ENCODE measurements around the gene CCM2.
"Not testable (repeated sequence)": the region's sequence is repeated elsewhere in the genome, so short reads cannot be mapped to it uniquely, and the experiment has no call there.

CCM2 gene

GRCh38 chr7:45105588-45106188 is 105.7 kb downstream of the CCM2 start:
- no peak for DNase-seq

DNA sequence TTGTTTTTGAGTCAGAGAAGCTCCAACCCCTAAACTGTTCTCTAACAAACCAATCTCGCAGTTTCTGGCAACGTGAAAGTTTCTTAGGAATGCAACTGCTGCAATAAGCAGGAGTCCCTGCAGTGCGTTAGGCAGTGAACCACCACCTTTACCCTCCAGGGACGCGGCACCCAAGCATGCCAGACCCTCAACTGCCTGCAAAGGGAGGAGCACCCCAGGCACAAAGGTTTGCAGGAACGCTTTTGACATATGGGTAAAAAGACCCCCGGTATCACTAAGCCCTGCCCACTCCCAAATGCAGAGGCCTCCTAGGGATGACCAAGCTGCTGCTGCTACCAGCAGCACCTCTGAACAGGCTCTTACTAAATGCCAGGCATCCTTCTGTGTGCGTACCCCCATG is 106.8 kb downstream of the CCM2 start:
- no peak for DNase-seq

- no peak for DNase-seq
Measured at GRCh38 chr7:45107356-45107755, 107.4 kb downstream of the CCM2 start.

GRCh38 chr7:45108863-45109262 is 108.9 kb downstream of the CCM2 start:
- DNase-seq, result no peak

DNA sequence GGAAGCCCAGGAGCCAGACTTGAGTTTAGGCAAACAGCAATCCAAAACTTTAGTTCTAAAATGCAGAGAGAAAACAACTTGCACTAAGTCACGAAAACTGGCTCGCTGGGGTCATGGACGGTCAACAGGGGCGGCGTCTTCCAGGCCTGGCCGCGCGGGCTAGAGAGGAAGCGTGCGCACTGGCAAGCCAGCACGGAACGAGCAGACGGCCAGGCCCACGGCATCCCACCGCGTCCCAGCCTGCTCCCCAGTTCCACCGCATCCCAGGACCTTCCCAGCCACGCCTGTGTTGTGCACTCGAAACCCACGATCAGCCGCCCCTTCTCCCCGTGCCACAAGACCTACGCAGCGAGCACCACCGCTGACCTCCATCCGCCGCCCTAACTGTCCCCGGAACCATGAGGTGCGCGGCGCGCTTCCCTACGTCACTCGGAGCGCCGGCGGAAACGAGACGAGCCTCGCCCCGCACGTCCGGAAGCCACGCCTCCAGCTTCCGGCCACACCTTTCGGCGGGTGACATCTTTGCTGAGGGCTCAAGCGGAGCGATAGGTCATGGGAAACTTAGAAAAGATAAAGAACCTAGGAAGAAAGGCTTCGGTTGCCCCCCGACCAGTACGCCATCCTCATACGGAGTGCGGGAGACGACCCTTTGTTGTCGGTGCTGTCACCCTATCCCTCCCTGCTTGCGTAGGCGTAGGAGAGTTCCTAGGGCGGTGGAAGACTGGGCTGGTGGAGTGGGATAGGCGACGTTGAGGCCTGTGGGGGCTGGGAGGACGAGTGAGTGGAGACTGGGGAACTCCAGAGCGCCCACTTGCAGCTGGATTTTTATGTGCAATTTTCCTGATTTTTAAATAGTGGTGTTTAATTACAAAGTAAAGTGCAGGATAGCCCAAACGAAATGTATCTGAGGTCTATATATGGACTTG is 111.6 kb downstream of the CCM2 start, which contains the start of gene TBRG4:
Gene TBRG4 (minus strand): TSS at position 400 of the 926 bp plus-strand sequence. CDS start 2,460 bp downstream, outside the sequence.
- peak; percentile 89 for DNase-seq

- DNase-seq, result no peak
Measured at GRCh38 chr7:45112648-45113047, 112.6 kb downstream of the CCM2 start.

DNA sequence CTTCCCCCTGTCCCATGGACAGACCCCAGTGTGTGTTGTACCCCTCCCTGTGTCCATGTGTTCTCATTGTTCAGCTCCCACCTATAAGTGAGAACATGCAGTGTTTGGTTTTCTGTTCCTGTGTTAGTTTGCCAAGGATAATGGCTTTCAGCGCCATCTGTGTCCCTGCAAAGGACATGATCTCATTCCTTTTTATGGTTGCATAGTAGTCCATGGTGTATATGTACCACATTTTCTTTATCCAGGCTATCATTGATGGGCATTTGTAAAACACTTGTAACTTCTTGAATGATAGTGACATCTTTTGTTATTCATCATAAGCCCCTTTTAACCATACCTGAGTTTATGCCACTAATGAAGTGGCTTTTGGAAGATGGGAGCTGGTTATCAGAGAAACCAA is 114.3 kb downstream of the CCM2 start:
- DNase-seq, result not testable (repeated sequence)

- no peak for DNase-seq
Measured at GRCh38 chr7:45114926-45115325, 114.9 kb downstream of the CCM2 start.

DNA sequence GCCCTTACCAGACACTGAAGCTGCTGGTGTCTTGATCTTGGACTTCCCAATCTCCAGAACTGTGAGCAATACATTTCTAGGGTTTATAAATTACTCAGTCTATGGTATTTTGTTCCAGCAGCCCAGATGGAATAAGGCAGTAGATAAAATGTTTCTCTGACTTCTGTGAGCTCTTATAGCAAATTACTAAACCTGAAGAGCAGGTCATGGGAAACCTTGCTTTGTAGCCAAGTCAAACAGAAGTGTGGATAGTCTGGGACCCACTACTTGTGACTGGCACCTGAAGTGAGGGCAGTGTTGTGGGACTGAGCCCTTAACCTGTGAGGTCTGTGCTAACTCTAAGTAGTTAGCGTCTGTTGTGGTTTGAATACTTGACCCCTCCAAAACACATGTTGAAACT is 116.0 kb downstream of the CCM2 start:
- DNase-seq, result no peak

GRCh38 chr7:45117582-45117981 is 117.6 kb downstream of the CCM2 start:
- DNase-seq, result no peak

GRCh38 chr7:45118292-45118691 is 118.3 kb downstream of the CCM2 start:
- no peak for DNase-seq

GRCh38 chr7:45118889-45119331 is 118.9 kb downstream of the CCM2 start:
- DNase-seq, result no peak

DNA sequence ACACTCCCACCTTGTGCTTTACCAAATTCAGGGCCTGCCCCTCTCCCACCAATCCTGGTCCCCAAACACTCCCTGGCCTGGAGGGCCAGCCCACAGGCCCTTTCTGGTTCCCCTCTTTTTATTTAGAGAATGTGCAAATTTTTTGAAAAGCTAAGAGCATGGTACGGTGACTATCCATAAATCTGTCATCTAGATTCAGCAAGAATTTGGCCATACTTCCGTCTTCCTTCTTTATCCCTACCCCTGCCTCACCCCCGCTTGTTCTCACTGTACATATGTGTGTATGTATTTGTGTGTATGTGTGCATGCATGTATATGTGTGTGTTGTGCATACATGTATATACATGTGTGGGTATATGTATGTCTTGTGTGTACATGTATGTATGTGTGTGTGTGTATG is 119.5 kb downstream of the CCM2 start:
- no peak for DNase-seq

GRCh38 chr7:45122975-45123860 is 123.2 kb downstream of the CCM2 start:
- no peak for DNase-seq

GRCh38 chr7:45123913-45124710 is 124.1 kb downstream of the CCM2 start:
- DNase-seq, result no peak

- no peak for DNase-seq
Measured at GRCh38 chr7:45125193-45125904, 125.3 kb downstream of the CCM2 start.

Measured in effector CD4-positive, alpha-beta T cell (primary cell).